BJ (cell line): ENCODE data around the gene VAV2. TPM values are rescaled to one million over a fixed set of nuclear protein-coding genes. Genes with fewer than 3 reads are reported as not detected.

Experiments used
- CTCF ChIA-PET: fragments of 350-600 bp; formaldehyde crosslinking; extraction: SDS; loops from one replicate; lab custom pipeline; 2021; ENCODE audit warnings: antibody characterized with exemption, inconsistent platforms; lab: Yijun Ruan, JAX
- POLR2A ChIA-PET: fragments of 300-600 bp; sonication (Branson Sonifier 250); formaldehyde crosslinking; extraction: SDS; loops from one replicate; lab custom pipeline; 2021; ENCODE audit warnings: antibody characterized with exemption; lab: Charles Lee
- DNase-seq: peaks from one replicate; pipeline ENCODE4 v3.0.0-alpha.2; 2011; ENCODE audit warnings: low read depth
- H3K27me3 ChIP-seq: 2 replicates; pipeline ENCODE4 v1.6.0; 2011; ENCODE audit warnings: low read length; ENCODE audit not compliant: control insufficient read depth, insufficient read depth
- H3K36me3 ChIP-seq: 2 replicates; pipeline ENCODE4 v1.5.1; 2011; ENCODE audit warnings: low read length; ENCODE audit not compliant: control insufficient read depth, insufficient read depth
- H3K4me3 ChIP-seq: 2 replicates; pipeline ENCODE4 v1.5.1; 2011; ENCODE audit warnings: low read depth, mild to moderate bottlenecking, control low read depth, low read length
- polyA plus RNA-seq: library from polyadenylated mRNA; depleted of rRNA; stranded (reverse); fragments of >200 nt; gene quantifications from 2 replicates; pipeline ENCODE4 v1.2.3, GENCODE V29; 2011
- TF ChIP-seq, protein P1 (sequence below): IDR thresholded peaks from 2 replicates; pipeline ENCODE4 v1.5.1; 2011; ENCODE audit warnings: low read depth, mild to moderate bottlenecking, control low read depth, inconsistent platforms, low read length, moderate library complexity; ENCODE audit not compliant: insufficient read depth

Gene VAV2
- polyA plus RNA-seq, 1 experiment = 9.9 TPM

GRCh38 chr9:133773889-133774655, 218.1 kb downstream of the VAV2 start:
- H3K36me3 ChIP-seq = peaks cover 30% of the 10 kb centered on the region
- no peaks in the 10 kb centered on the region for H3K27me3 ChIP-seq
- TF ChIP-seq, protein P1, sequence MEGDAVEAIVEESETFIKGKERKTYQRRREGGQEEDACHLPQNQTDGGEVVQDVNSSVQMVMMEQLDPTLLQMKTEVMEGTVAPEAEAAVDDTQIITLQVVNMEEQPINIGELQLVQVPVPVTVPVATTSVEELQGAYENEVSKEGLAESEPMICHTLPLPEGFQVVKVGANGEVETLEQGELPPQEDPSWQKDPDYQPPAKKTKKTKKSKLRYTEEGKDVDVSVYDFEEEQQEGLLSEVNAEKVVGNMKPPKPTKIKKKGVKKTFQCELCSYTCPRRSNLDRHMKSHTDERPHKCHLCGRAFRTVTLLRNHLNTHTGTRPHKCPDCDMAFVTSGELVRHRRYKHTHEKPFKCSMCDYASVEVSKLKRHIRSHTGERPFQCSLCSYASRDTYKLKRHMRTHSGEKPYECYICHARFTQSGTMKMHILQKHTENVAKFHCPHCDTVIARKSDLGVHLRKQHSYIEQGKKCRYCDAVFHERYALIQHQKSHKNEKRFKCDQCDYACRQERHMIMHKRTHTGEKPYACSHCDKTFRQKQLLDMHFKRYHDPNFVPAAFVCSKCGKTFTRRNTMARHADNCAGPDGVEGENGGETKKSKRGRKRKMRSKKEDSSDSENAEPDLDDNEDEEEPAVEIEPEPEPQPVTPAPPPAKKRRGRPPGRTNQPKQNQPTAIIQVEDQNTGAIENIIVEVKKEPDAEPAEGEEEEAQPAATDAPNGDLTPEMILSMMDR = no peak
- POLR2A ChIA-PET = no interaction called here
- CTCF ChIA-PET = interaction anchor here (0.6 to 4.1 kb wide), 6 partner anchors 8 to 335 kb away, joined by 3 to 21 read pairs (median 6); no protein-coding TSS in a partner anchor
- peak; percentile 34 for DNase-seq
- no peak overlapping the region for H3K4me3 ChIP-seq

- ChIA-PET POLR2A (no interaction called here), CTCF (interaction anchor here (1.6 kb wide), 1 partner anchor 10 kb away, joined by 14 read pairs; no protein-coding TSS in a partner anchor)
- no peaks in the 10 kb centered on the region for H3K27me3 ChIP-seq
- TF ChIP-seq, protein P1 = no peak
- DNase-seq = no peak
- no peak overlapping the region for H3K4me3 ChIP-seq
- H3K36me3 ChIP-seq = peaks cover 38% of the 10 kb centered on the region
Observed at GRCh38 chr9:133772581-133772980, 219.5 kb downstream of the VAV2 start.

DNA sequence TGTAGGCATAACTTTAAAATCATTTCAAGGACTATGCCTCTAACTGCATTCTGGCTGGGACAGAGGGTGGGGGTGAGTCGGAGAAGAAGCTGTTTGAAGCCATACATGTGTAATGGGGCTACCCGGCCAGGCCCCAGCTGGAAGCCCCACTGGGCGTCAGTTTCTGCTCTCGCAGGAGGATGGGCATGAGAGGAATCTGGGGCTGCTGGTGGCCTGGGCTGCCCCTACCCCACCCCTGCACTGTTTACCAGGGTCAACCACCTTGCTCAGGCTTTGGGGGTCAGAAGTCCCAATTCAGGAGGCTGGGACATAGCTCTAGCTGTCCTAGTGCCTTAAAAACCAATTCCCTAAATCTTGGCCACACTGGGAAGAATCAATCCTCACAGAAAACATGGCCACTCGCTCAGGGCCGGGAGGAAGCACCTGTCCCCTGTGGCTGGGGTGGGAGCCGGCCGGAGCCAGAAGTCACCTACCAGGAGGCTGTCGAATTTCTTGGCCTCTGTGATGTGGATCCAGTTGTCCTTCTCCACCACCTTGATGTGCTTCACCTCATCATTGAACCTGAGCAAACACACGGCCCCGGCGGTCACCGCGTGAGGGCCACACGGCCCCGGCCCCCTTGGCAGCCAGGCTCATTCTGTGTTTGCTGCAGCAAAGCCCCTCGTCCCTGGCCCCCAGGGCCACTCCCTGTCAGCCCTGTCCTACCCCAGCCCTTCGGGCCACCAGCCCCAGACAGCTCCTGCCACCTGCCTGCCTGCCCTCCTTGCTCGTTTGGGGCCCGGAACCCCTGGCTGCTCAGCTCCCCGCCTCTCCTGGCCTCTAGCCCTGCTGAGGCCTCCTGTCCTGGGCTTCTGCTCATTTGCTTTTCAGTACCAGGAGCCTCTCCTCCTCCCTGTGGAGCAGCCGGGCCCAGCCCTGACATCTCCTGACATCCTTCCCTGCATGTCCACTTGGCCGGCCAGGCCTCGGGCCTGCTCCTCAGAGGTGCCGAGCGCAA, 220.3 kb downstream of the VAV2 start:
- Histone ChIP-seq H3K36me3 (peaks cover 36% of the 10 kb centered on the region), H3K27me3 (no peaks in the 10 kb centered on the region), H3K4me3 (no peak overlapping the region)
- DNase-seq = no peak
- ChIA-PET CTCF (interaction anchor here (1.4 to 2.4 kb wide), 2 partner anchors 10 to 29 kb away, joined by 4 to 10 read pairs; no protein-coding TSS in a partner anchor), POLR2A (no interaction called here)
- TF ChIP-seq, protein P1 = no peak

DNA sequence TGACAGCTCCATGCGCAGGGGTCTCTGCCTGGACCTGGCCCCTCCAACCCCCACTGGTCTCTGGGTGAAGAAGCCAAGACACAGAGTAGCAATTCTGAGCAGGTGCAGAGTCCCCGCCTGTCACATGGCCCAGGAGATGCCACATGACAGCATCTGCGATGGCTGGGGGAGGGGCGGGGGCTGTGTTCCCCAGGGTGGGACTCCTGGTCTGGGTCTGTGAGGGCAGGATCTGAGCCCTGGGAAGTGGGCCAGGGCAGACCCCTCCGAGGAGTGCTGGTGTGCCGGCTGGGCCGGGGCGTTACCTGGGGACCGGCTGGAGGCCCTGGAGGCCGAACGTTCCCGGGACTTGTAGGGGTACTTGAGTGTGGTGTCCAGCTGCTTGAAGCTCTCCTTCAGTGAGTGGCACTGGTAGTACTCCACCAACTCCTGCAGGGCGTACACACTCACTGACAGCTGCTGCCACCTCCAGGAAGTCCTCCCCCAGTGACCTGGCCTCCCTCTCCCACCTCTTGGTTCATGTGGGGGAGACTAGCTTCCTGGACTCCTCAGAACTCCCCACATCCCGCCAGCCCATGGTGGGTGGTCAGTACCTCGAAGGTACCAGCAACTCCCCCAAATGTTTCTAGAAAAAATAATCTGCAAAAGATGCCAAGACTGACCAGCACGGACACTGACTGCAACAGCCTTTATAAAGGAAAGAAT, 221.9 kb downstream of the VAV2 start:
- ChIA-PET CTCF (interaction anchor here (0.8 to 3.1 kb wide), 3 partner anchors 11 to 224 kb away, joined by 4 to 16 read pairs (median 10); no protein-coding TSS in a partner anchor), POLR2A (no interaction called here)
- no peaks in the 10 kb centered on the region for H3K27me3 ChIP-seq
- no peak overlapping the region for H3K4me3 ChIP-seq
- TF ChIP-seq, protein P1 = no peak
- no peak for DNase-seq
- H3K36me3 ChIP-seq = peaks cover 36% of the 10 kb centered on the region
